ENCODE results near the gene COG5. TPM values are rescaled to one million over a fixed set of nuclear protein-coding genes. Genes with fewer than 3 reads are reported as not detected.

Gene COG5
- total and polyA plus RNA-seq, 4 donors = 4.1 to 27.1 (median 8.4) TPM

GRCh38 chr7:107597582-107597916 is 33.8 kb upstream of the COG5 start (continued):
- TF ChIP-seq REST (IDR thresholded peaks at IDR 0.05) (no peak), EGR1 (IDR thresholded peaks at IDR 0.05; ENCODE audit: low read depth in 2 of 2) (no peak), FOXA2 (IDR thresholded peaks at IDR 0.05) (no peak), HNF4A (conservative IDR thresholded peaks at IDR 0.05) (no peak), JUND (IDR thresholded peaks at IDR 0.05) (no peak), YY1 (IDR thresholded peaks at IDR 0.05) (no peak)

- Histone ChIP-seq H3K4me1 (ENCODE audit: control insufficient read depth in 4 of 4, insufficient read depth in 4 of 4, low read length in 3 of 4) (no peaks in the 10 kb centered on the region), H3K36me3 (ENCODE audit: control insufficient read depth in 4 of 4, insufficient read depth in 3 of 4, low read depth in 1 of 4, low read length in 3 of 4) (peaks cover 0 to 17% (median 9%) of the 10 kb centered on the region in 4 donors), H3K27ac (ENCODE audit: low read depth in 1 of 2, low read length in 2 of 2) (no peak overlapping the region), H3K9me3 (ENCODE audit: control insufficient read depth in 4 of 4, low read length in 3 of 4) (no peaks in the 10 kb centered on the region), H3K4me3 (ENCODE audit: low read depth in 1 of 3, low read length in 3 of 3) (no peak overlapping the region), H3K27me3 (ENCODE audit: control insufficient read depth in 4 of 4, insufficient read depth in 4 of 4, low read length in 3 of 4) (no peaks in the 10 kb centered on the region), H3K9ac (ENCODE audit: low read depth in 1 of 2, low read length in 2 of 2) (no peak overlapping the region)
- 86% methylated on average over 5 of the region's 5 CpGs for WGBS
- no peak for TF ChIP-seq FOXA2 (IDR thresholded peaks at IDR 0.05)
- no peak for TF ChIP-seq ZBTB33 (IDR thresholded peaks at IDR 0.05)
- no peak for TF ChIP-seq NR2F2 (IDR thresholded peaks at IDR 0.05)
- no peak for TF ChIP-seq FOXA1 (IDR thresholded peaks at IDR 0.05)
- TF ChIP-seq CTCF (IDR thresholded peaks at IDR 0.05; ENCODE audit: low read depth, low read length, missing input control) = no peak
- no peak for DNase-seq (ENCODE audit: low spot score)
Measured at GRCh38 chr7:107596881-107597581, 33.3 kb upstream of the COG5 start.

- Histone ChIP-seq H3K9me3 (ENCODE audit: control insufficient read depth in 4 of 4, low read length in 3 of 4) (no peaks in the 10 kb centered on the region), H3K4me3 (ENCODE audit: low read depth in 1 of 3, low read length in 3 of 3) (no peak overlapping the region), H3K27ac (ENCODE audit: low read depth in 1 of 2, low read length in 2 of 2) (peak overlapping the region in 1 of 2 donors; percentile 21), H3K36me3 (ENCODE audit: control insufficient read depth in 4 of 4, insufficient read depth in 3 of 4, low read depth in 1 of 4, low read length in 3 of 4) (peaks cover 1 to 9% (median 6%) of the 10 kb centered on the region in 4 donors), H3K4me1 (ENCODE audit: control insufficient read depth in 4 of 4, insufficient read depth in 4 of 4, low read length in 3 of 4) (no peaks in the 10 kb centered on the region), H3K27me3 (ENCODE audit: control insufficient read depth in 4 of 4, insufficient read depth in 4 of 4, low read length in 3 of 4) (no peaks in the 10 kb centered on the region), H3K9ac (ENCODE audit: low read depth in 1 of 2, low read length in 2 of 2) (no peak overlapping the region)
- 77% methylated on average over 4 of the region's 4 CpGs for WGBS
- TF ChIP-seq SP1 (IDR thresholded peaks at IDR 0.05) (peak; percentile 16), EGR1 (IDR thresholded peaks at IDR 0.05; ENCODE audit: low read depth in 2 of 2) (no peak), NR2F2 (IDR thresholded peaks at IDR 0.05) (peak; percentile 52)
- no peak for DNase-seq (ENCODE audit: low spot score)
Measured at GRCh38 chr7:107594961-107595737, 31.4 kb upstream of the COG5 start.
